Loucy (cell line): ENCODE results near the gene SCARF2.

Experiments used
- H2AFZ ChIP-seq: fragments of 200-600 bp; sonication (generic); 2 replicates; pipeline ENCODE4 v1.6.0; 2016; ENCODE audit warnings: antibody characterized with exemption, mild to moderate bottlenecking, low read length, moderate library complexity
- H3F3A ChIP-seq: fragments of 200-600 bp; 2 replicates; pipeline ENCODE4 v1.6.0; 2016; ENCODE audit warnings: antibody characterized with exemption, low read depth, mild to moderate bottlenecking
- H3K27me3 ChIP-seq: fragments of 200-600 bp; sonication (generic); 2 replicates; pipeline ENCODE4 v1.6.1; 2014; ENCODE audit warnings: low read length, mild to moderate bottlenecking; ENCODE audit not compliant: insufficient read depth, poor library complexity, severe bottlenecking
- H3K36me3 ChIP-seq: fragments of 200-600 bp; sonication (generic); 2 replicates; pipeline ENCODE4 v1.6.1; 2016; ENCODE audit warnings: low read length; ENCODE audit not compliant: insufficient read depth
- H3K4me1 ChIP-seq: fragments of 200-600 bp; sonication (generic); 2 replicates; pipeline ENCODE4 v1.5.1; 2014; ENCODE audit warnings: low read length, mild to moderate bottlenecking; ENCODE audit not compliant: insufficient read depth, poor library complexity, severe bottlenecking
- H3K4me2 ChIP-seq: fragments of 200-600 bp; sonication (generic); 2 replicates; pipeline ENCODE4 v1.6.0; 2014; ENCODE audit warnings: antibody characterized with exemption, low read length, low read depth, mild to moderate bottlenecking; ENCODE audit not compliant: poor library complexity, severe bottlenecking
- H3K4me3 ChIP-seq: fragments of 200-600 bp; sonication (generic); 2 replicates; pipeline ENCODE4 v1.5.1; 2014; ENCODE audit warnings: low read length, mild to moderate bottlenecking, mixed read lengths; ENCODE audit not compliant: poor library complexity, severe bottlenecking
- H3K79me2 ChIP-seq: fragments of 200-600 bp; sonication (generic); 2 replicates; pipeline ENCODE4 v1.6.1; 2014; ENCODE audit warnings: low read length; ENCODE audit not compliant: insufficient read depth
- H3K9ac ChIP-seq: fragments of 200-600 bp; sonication (generic); 2 replicates; pipeline ENCODE4 v1.6.0; 2014; ENCODE audit warnings: mild to moderate bottlenecking, low read depth, low read length, moderate library complexity; ENCODE audit not compliant: poor library complexity, severe bottlenecking
- H3K9me2 ChIP-seq: fragments of 200-600 bp; sonication (generic); replicated peaks from 2 replicates; pipeline ENCODE4 v1.6.1; 2016; ENCODE audit warnings: low read depth, low read length, mixed read lengths
- H3K9me3 ChIP-seq: fragments of 200-600 bp; sonication (generic); 2 replicates; pipeline ENCODE4 v1.6.1; 2014; ENCODE audit warnings: mild to moderate bottlenecking, antibody characterized with exemption, low read length, low read depth; ENCODE audit not compliant: insufficient read depth
- H4K20me1 ChIP-seq: fragments of 200-600 bp; sonication (generic); 2 replicates; pipeline ENCODE4 v1.6.0; 2014; ENCODE audit warnings: antibody characterized with exemption, low read length, mild to moderate bottlenecking; ENCODE audit not compliant: insufficient read depth, poor library complexity, severe bottlenecking
- EZH2phosphoT487 ChIP-seq: fragments of 200-600 bp; IDR thresholded peaks from 2 replicates; pipeline ENCODE4 v1.6.1; 2018; ENCODE audit warnings: antibody characterized with exemption, mild to moderate bottlenecking, moderate library complexity, borderline replicate concordance
- TF ChIP-seq, protein P1 (sequence below): fragments of 200-600 bp; sonication (generic); conservative IDR thresholded peaks from 2 replicates; pipeline ENCODE4 v1.5.1; 2014; ENCODE audit warnings: mild to moderate bottlenecking, antibody characterized with exemption, low read length

SCARF2 gene

DNA sequence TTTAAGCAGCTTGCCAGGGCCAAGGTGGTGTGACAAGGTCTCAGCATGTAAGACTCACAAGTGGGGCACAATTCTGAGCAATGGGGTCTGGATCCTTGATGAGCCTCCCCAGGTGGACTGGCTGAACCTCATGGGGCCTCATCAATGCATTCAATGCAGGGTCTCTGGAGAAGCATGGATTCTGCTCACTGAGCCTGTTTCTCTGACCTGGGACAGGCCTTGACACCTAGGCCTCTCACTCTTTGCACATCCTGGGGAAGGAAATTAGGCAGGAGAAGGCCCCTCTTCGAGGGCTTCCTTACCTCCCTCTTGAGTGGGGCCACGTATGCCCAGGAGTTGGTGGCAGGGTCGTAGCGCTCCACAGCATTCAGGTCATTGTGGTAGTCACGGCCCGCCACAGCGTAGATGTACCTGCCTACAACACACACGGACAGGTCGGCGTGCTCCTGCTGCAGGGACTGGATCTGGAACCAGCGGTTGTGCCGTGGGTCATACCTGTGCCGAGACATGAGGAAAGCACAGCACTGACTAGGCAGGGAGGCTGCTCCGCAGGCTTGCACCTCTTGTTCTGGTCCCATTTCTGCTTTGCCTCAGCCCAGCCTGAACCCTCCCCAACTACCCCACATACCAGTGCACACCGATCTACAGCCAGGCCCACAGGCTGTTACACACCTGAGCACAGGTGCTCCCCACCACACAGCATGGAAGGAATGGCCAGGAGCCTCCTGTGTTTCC, 20.0 kb upstream of the SCARF2 start:
- H4K20me1 ChIP-seq = no peaks in the 10 kb centered on the region
- no peak overlapping the region for H3K9ac ChIP-seq
- no peak overlapping the region for H2AFZ ChIP-seq
- no peaks in the 10 kb centered on the region; the same call in 1 of the 2 replicates for H3K36me3 ChIP-seq
- TF ChIP-seq EZH2phosphoT487 = no peak
- TF ChIP-seq, protein P1, sequence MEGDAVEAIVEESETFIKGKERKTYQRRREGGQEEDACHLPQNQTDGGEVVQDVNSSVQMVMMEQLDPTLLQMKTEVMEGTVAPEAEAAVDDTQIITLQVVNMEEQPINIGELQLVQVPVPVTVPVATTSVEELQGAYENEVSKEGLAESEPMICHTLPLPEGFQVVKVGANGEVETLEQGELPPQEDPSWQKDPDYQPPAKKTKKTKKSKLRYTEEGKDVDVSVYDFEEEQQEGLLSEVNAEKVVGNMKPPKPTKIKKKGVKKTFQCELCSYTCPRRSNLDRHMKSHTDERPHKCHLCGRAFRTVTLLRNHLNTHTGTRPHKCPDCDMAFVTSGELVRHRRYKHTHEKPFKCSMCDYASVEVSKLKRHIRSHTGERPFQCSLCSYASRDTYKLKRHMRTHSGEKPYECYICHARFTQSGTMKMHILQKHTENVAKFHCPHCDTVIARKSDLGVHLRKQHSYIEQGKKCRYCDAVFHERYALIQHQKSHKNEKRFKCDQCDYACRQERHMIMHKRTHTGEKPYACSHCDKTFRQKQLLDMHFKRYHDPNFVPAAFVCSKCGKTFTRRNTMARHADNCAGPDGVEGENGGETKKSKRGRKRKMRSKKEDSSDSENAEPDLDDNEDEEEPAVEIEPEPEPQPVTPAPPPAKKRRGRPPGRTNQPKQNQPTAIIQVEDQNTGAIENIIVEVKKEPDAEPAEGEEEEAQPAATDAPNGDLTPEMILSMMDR = no peak
- H3K4me2 ChIP-seq = no peak overlapping the region
- no peaks in the 10 kb centered on the region for H3K9me2 ChIP-seq
- H3F3A ChIP-seq = no peaks in the 10 kb centered on the region
- peaks cover 14% of the 10 kb centered on the region for H3K4me1 ChIP-seq
- no peaks in the 10 kb centered on the region for H3K27me3 ChIP-seq
- no peaks in the 10 kb centered on the region for H3K9me3 ChIP-seq
- H3K79me2 ChIP-seq = no peaks in the 10 kb centered on the region
- no peak overlapping the region for H3K4me3 ChIP-seq

DNA sequence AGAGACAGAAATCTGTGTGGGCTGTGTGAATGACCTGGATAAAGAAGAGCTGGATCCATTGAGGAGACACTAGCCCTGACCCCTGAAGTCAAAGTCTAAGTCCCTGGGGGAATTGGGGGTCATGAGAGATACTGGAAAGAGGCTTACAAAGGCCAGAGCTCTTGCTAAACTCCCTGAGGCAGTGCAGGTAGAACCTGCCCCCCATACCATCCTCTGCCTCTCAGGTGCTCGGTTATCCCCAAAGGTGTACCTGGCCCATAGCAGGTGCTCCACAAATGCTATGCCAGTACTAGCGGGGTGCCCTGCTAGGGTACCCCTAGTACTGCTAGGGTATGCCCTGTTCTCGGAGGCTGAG, 19.1 kb upstream of the SCARF2 start:
- Histone ChIP-seq H4K20me1 (no peaks in the 10 kb centered on the region), H3K4me1 (peaks cover 10% of the 10 kb centered on the region), H2AFZ (peak overlapping the region; percentile 93), H3F3A (no peaks in the 10 kb centered on the region), H3K4me3 (no peak overlapping the region), H3K4me2 (peak overlapping the region; percentile 14), H3K9me2 (no peaks in the 10 kb centered on the region), H3K27me3 (no peaks in the 10 kb centered on the region), H3K9ac (peak overlapping the region; percentile 55), H3K79me2 (no peaks in the 10 kb centered on the region), H3K9me3 (no peaks in the 10 kb centered on the region), H3K36me3 (no peaks in the 10 kb centered on the region; the same call in 1 of the 2 replicates)
- TF ChIP-seq, protein P1 = no peak
- TF ChIP-seq EZH2phosphoT487 = no peak

DNA sequence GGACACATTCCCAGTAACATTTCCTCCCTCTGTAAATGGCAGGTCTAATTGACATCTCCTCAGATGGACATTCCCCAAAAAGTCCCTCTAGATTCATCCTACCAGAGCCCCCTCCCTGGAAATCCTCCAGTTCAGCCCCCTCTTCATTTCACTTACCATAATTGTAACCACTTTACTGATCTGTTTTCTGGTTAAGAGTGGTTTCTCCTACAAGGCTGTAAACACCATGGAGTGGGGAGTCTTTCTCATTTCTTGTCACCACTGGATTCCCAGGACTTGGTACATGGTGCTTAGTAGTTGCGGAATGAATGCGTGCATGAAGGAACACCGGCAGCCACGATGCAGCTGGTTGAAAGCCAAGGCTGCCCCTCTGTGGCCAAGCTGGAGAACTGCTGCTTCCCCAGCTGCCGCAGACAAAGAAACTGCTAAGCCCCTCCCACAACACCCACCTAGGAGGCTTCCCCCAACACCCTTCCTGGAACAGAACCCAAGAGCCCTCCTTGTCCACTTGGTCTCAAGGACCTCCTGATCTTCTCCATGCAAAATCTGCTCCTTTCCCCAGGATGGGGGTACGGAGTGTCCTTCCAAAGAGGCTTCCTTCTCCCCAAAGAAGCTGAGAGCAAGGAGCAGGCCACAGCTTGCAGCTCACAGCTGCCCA, 18.6 kb upstream of the SCARF2 start:
- H3K4me3 ChIP-seq = peak overlapping the region; percentile 32
- H3K4me1 ChIP-seq = peaks cover 10% of the 10 kb centered on the region
- H3K4me2 ChIP-seq = peak overlapping the region; percentile 43
- H3F3A ChIP-seq = no peaks in the 10 kb centered on the region
- no peaks in the 10 kb centered on the region for H3K27me3 ChIP-seq
- no peak for TF ChIP-seq EZH2phosphoT487
- TF ChIP-seq, protein P1 = peak; percentile 92
- no peaks in the 10 kb centered on the region for H3K9me2 ChIP-seq
- peak overlapping the region; percentile 93 for H2AFZ ChIP-seq
- peak overlapping the region; percentile 55 for H3K9ac ChIP-seq
- no peaks in the 10 kb centered on the region for H3K9me3 ChIP-seq
- H3K36me3 ChIP-seq = no peaks in the 10 kb centered on the region; the same call in 1 of the 2 replicates
- H4K20me1 ChIP-seq = no peaks in the 10 kb centered on the region
- no peaks in the 10 kb centered on the region for H3K79me2 ChIP-seq
